Measurements from ENCODE around the gene DRC3.
"Not testable (repeated sequence)": the region's sequence is repeated elsewhere in the genome, so short reads cannot be mapped to it uniquely, and the experiment has no call there.

The DRC3 gene

GRCh38 chr17:17995887-17996286, 23.2 kb downstream of the DRC3 start:
- DNase-seq: not testable (repeated sequence)

DNA sequence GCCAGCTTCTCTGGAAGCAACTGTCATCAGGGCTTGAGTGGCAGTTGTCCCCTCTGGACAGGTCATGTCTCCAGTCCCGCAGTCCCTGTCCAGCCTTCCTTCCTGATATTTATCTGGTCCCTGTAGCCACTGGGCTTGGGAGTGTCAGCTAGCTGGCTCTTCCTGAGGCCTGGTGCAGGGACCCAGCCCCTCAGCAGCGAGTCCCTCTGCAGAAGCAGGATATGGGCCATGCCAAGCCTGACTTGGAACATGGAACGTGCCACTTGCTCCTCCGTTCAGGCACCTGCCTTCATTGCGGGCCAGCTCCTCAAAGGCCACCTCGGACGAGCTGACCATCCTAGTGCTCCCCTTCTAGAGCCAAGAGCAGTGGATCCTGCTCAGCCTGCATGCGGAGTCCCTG, 26.3 kb downstream of the DRC3 start:
- no peak for DNase-seq

- DNase-seq: no peak
Measured at GRCh38 chr17:17999364-18000029, 26.8 kb downstream of the DRC3 start.

- DNase-seq: no peak
Measured at GRCh38 chr17:18000030-18000408, 27.4 kb downstream of the DRC3 start.

- DNase-seq: no peak
Measured at GRCh38 chr17:18002171-18002570, 29.5 kb downstream of the DRC3 start.

DNA sequence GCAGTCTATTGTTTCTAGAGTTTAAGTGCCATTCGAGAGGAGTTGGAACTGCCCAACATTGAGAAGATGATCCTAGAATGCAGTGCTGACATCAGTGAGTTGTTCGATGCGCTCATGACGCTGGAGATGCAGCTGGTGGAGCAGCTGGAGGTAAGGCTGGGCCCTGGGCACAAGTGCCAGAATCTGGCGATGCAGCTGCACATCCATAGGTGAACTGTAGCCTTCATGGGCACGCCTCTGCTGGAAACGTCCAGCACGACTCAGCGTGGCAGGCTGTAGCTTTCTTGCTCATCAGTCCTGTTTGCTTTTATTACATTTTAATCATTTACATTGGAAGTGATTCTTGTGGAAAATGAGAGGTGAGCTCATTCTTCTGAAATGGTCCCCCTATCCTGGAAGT, 31.7 kb downstream of the DRC3 start:
- peak in 1 of 2 experiments; percentile 5 for DNase-seq

- DNase-seq: no peak
Measured at GRCh38 chr17:18004884-18005305, 32.2 kb downstream of the DRC3 start.

DNA sequence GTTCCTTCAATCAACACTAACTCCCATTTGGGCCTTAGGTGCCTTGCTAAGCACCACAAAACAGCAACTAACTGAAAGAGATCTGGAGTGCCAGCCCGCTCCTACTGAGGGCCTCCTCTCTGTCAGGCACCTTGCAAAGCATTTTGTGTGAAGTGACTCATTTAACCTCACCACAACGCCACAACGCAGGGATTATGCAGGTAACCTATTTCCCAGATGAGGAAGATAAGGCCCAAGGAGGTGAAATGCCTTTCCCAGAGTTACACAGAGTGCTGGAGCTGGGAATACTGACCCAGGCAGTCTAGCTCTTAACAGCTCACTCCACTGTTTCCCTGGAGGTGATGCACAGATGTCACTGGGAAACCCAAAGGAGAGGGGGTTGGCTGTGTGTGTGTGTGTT, 32.8 kb downstream of the DRC3 start:
- DNase-seq: no peak

GRCh38 chr17:18006495-18007239, 34.0 kb downstream of the DRC3 start:
- no peak for DNase-seq

GRCh38 chr17:18008496-18009268, 36.0 kb downstream of the DRC3 start:
- no peak for DNase-seq

- DNase-seq: no peak
Measured at GRCh38 chr17:18009609-18010420, 37.2 kb downstream of the DRC3 start.

DNA sequence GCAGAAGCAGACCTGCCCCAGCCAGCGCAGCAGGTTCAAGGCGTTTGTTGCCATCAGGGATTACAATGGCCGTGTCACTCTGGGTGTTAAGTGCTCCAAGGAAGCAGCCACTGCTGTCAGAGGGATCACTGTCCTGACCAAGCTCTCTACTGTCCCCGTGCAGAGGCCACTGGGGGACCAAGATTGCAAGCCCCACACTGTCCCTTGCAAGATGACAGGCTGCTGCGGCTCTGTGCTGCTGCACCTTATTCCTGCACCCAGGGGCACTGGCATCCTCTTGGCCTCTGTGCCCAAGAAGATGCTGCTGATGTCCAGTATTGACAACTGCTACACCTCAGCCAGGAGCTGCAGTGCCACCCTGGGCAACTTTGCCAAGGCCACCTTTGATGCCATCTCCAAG, 38.6 kb downstream of the DRC3 start:
- no peak for DNase-seq

- no peak for DNase-seq
Measured at GRCh38 chr17:18014006-18014405, 41.3 kb downstream of the DRC3 start.

DNA sequence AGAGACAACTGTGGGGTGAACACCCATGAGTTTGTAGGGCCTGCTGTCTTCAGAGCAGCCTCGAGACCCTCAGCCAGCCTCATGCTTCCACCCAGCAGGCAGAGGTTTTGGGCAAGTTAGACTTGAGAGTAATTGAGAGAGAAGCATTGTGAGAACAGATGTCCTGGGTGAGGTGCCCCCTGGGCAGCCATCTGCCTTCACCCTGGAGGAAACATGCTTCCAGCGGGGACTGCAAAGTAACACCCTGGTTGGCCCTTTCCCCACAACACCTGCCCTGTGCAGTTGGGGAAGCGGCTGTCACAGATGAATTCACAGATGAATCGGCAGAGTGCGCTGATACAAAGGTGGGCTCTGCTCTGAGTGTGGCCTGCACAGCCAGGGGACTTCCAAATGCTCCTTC, 42.9 kb downstream of the DRC3 start:
- DNase-seq: no peak

GRCh38 chr17:18016426-18016825, 43.8 kb downstream of the DRC3 start:
- DNase-seq: no peak

DNA sequence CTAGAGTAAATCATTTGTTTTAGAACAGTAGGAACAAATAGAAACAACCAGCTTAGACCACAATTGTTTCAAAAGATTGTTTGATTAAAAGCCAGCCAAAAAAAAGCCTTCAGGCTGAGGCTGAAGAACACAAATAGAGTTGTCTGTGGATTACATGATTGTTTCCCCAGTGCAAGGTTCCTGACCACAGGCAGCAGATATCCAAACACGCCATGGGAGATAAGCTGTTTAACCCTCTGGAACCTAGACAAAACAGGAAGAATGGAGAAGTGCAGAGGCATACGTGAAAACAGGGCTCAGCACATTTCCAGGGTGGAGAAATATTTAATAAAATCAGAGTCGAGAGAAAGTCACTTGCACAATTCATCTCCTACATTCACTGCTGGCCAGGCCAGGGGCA, 45.3 kb downstream of the DRC3 start:
- no peak for DNase-seq

DNA sequence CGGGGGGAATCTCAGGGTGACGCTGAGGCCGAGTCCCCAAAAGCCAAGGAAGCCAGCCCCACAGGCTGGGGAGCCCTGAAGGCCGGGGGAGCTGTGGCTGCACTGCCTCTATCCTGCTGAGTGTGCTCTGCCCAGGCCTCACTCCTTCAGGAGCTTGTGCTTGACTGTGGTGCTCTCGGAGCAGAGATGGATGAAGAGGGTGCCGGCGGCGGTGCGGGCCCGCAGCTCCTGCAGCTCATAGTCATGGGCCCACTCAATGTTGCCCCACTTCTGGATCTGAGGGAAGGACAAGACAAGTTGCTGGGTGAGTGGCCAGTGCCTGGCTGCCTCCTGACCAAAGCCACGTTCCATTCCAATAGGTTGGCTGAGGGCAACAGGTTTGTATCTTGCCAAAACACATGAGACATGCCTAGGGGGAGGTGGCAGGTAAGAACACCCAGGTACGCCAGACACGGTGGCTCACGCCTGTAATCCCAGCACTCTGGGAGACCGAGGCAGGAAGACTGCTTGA, 45.8 kb downstream of the DRC3 start:
- no peak for DNase-seq

- no peak for DNase-seq
Measured at GRCh38 chr17:18019838-18020154, 47.1 kb downstream of the DRC3 start.

DNA sequence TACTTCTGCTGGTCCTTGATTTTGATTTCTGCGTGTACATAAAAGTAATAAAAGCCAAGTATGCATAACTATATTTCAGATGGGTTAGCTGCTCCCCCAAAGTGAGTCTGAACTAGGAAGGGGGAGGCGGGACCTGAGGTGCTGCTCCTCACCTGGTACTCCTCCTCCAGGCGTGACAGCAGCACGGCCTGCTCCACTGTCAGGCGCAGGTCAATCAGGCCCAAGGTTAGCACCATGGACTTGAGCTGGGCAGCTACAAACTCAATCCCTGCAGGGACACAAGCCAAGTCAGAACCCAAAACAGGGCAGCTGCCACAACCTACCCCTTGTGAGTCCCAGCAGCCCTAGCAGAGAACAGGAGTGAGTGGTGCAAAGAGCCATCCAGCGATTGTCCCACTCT, 48.3 kb downstream of the DRC3 start:
- no peak for DNase-seq

- no peak for DNase-seq
Measured at GRCh38 chr17:18021372-18021771, 48.7 kb downstream of the DRC3 start.

DNA sequence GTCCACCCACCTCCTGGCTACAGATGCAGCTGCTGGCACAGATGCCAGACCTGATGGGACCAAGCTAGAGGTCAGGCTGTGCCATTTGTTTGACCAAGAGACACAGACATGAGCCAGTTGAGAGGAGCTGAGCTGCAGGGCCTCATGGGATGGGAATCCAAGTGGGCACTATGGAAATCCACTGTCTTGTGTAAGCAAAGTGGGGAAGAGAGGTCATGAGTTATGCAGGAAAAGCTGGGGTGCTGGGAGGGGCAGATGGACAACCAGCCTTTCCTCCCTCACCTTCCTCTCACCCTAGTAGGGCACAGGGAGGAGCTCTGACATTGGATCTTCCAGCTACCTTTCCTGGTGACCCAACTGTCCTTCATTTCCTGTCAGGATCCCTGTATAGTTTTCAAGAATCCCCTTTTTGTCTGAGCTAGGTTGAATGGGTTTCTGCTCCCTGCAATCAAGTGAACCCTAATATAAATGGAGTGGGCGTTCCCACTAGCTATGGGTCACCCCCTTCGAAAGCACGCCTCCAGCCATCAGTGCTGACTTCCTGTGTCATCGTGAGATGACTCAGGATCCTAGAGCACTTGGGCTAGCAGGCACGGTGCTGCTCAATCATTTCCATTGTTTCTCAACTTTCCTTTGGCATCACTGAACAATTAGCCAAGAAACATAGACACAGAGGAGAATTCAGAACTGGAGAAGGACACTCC, 52.7 kb downstream of the DRC3 start:
- DNase-seq: no peak
